Activated CD4-positive, alpha-beta T cell treated with anti-CD3 and anti-CD28 coated beads for 36 hours (primary cell): ENCODE data around the gene C14orf93. TPM values are rescaled to one million over a fixed set of nuclear protein-coding genes. Genes with fewer than 3 reads are reported as not detected.
A peak's percentile ranks its signal among the peaks of the same experiment; 100 is the strongest.

ENCODE experiments used
- ATAC-seq: fragments of 200-7000 bp; cut with Tn5 transposase; one replicate; pipeline ENCODE4 v1.10.0; 2021; ENCODE audit warnings: mild to moderate bottlenecking, moderate library complexity
- CTCF ChIA-PET: fragments of 350-600 bp; sonication (Branson Sonifier 250); formaldehyde crosslinking; loops from one replicate; lab custom pipeline; 2021; ENCODE audit warnings: antibody characterized with exemption; lab: Charles Lee
- POLR2A ChIA-PET: fragments of 350-600 bp; sonication (Branson Sonifier 250); formaldehyde crosslinking; loops from one replicate; lab custom pipeline; 2021; ENCODE audit warnings: antibody characterized with exemption, inconsistent platforms; lab: Charles Lee
- DNase-seq: peaks from one replicate; pipeline ENCODE4 v3.0.0-alpha.2; 2020
- H3K27ac Mint-ChIP-seq: one replicate; pipeline ENCODE4 v1.8.0; 2021; ENCODE audit warnings: mixed read lengths
- H3K27me3 Mint-ChIP-seq: one replicate; pipeline ENCODE4 v1.8.0; 2021; ENCODE audit warnings: mixed read lengths
- H3K36me3 Mint-ChIP-seq: one replicate; pipeline ENCODE4 v1.8.0; 2021; ENCODE audit warnings: low read depth, mixed read lengths
- H3K4me1 Mint-ChIP-seq: one replicate; pipeline ENCODE4 v1.8.0; 2021; ENCODE audit warnings: mixed read lengths
- H3K4me3 Mint-ChIP-seq: one replicate; pipeline ENCODE4 v1.8.0; 2021; ENCODE audit warnings: mild to moderate bottlenecking, moderate library complexity, mixed read lengths
- H3K9me3 Mint-ChIP-seq: one replicate; pipeline ENCODE4 v1.8.0; 2021; ENCODE audit warnings: low read depth, mixed read lengths
- intact Hi-C, 2 experiments: fragments of 100-400 bp; cut with DNase I in 1 of 2; cut with micrococcal nuclease in 1 of 2; formaldehyde crosslinking; loops; one replicate each; pipeline versions ENCODE4 v1.14.2 to v1.15.1; 2022 to 2024; cut with DNase I, micrococcal nuclease
- total RNA-seq, 2 experiments: library from RNA; stranded (reverse); gene quantifications; one replicate each; pipeline ENCODE4 v1.2.3, GENCODE V29; 2021

The C14orf93 gene
- total RNA-seq, 2 experiments from 2014 or later, result 10.7 to 11.5 TPM

DNA sequence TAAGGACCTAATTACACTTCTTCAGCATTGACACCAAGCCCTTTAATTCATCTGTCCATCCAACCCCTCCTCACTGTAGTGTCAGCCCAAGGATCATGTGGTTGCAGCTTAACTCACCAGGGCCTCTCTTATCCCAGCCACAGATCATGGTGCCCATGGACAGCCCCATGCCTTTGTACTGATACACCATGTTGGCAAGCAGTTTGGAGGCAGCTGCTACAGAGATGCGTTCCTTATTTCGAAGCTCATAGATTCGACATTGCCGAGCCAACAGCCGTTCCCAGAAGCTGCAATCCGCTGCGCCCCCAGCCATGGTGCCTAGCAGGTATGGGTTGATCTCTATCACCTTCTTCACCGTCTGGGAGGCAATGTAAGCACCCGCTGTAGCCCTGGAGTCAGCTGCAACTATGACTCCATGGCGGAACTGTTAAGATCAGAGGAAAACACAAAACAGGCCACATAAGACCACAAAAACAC is 23.3 kb upstream of the C14orf93 start:
- H3K27me3 Mint-ChIP-seq, result no peaks in the 10 kb centered on the region
- peak overlapping the region; percentile 97 for H3K4me3 Mint-ChIP-seq
- peaks cover 2% of the 10 kb centered on the region for H3K9me3 Mint-ChIP-seq
- intact Hi-C loops, result loop anchor here in 1 of 2 experiments (10.0 kb wide), 2 partner anchors 448 to 1112 kb away; partner anchors contain the start of genes DAD1, EMC9, PSME2 and RNF31
- CTCF ChIA-PET, result interaction anchor here (0.7 to 4.3 kb wide), 12 partner anchors 16 to 115 kb away, joined by 3 to 20 read pairs (median 5); partner anchors contain the start of genes CDH24, PRMT5 and RBM23
- peaks cover 47% of the 10 kb centered on the region for H3K4me1 Mint-ChIP-seq
- H3K36me3 Mint-ChIP-seq, result peaks cover 48% of the 10 kb centered on the region
- POLR2A ChIA-PET, result no interaction called here
- ATAC-seq (no peak), DNase-seq (peak; percentile 17)
- H3K27ac Mint-ChIP-seq, result peak overlapping the region; percentile 97

DNA sequence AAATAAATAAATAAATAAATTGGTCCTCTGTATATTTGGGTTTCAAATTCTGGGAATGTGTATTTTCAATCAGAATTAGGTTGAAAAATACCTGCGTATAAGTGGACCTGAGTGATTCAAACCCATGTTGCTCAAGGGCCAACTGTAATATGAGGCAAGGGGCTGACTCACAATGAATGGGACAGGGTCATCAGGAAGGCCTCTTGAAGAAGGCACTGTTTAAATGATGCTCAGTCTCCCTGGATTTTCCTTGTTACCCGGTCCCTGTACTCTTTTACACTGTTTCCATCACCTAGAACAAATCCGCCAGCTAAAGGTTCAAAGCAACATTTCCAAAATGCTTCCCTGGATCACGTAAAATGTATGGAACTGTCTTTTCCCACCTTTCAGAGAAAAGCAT is 21.0 kb upstream of the C14orf93 start:
- H3K4me3 Mint-ChIP-seq, result no peak overlapping the region
- DNase-seq, result no peak
- peak overlapping the region; percentile 19 for H3K27ac Mint-ChIP-seq
- H3K27me3 Mint-ChIP-seq, result no peaks in the 10 kb centered on the region
- peaks cover 61% of the 10 kb centered on the region for H3K36me3 Mint-ChIP-seq
- POLR2A ChIA-PET, result interaction anchor here (0.6 kb wide), 1 partner anchor 61 kb away, joined by 3 read pairs; no protein-coding TSS in a partner anchor
- peaks cover 56% of the 10 kb centered on the region for H3K4me1 Mint-ChIP-seq
- H3K9me3 Mint-ChIP-seq, result peaks cover 2% of the 10 kb centered on the region
- CTCF ChIA-PET, result interaction anchor here (0.6 to 4.3 kb wide), 8 partner anchors 9 to 80 kb away, joined by 3 to 20 read pairs (median 4); no protein-coding TSS in a partner anchor
- no peak for ATAC-seq
- intact Hi-C loops, result loop anchor here in 1 of 2 experiments (10.0 kb wide), 2 partner anchors 446 to 1114 kb away; partner anchors contain the start of genes DAD1, EMC9, PSME2 and RNF31

DNA sequence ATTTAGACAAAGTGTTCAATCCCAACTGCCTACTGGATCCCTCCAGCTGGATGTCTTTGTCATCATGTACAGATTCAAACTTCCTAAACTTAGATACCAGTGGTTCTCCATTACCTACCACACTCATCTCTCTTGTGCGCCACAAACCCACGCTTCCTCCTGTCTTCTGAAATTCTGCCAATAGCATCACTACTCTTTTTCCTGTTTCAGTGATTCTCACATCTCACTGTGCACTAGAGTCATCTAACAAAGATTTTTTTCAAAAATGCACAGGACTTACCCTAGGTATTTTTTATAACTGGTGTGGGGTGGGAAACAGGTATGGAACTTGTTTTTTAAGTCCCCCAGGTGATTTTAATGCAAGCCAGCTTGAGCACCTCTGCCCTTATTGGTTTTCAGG is 18.9 kb upstream of the C14orf93 start:
- ChIA-PET CTCF (interaction anchor here (0.7 to 2.7 kb wide), 10 partner anchors 10 to 70 kb away, joined by 3 to 16 read pairs (median 3); partner anchors contain the start of gene C14orf119), POLR2A (interaction anchor here (2.4 kb wide), 1 partner anchor 22 kb away, joined by 8 read pairs; no protein-coding TSS in a partner anchor)
- peaks cover 73% of the 10 kb centered on the region for H3K36me3 Mint-ChIP-seq
- H3K4me3 Mint-ChIP-seq, result peak overlapping the region; percentile 32
- H3K4me1 Mint-ChIP-seq, result peaks cover 61% of the 10 kb centered on the region
- peak; percentile 65 for DNase-seq
- peak; percentile 60 for ATAC-seq
- H3K9me3 Mint-ChIP-seq, result no peaks in the 10 kb centered on the region
- intact Hi-C loops, result no loop called here
- H3K27ac Mint-ChIP-seq, result peak overlapping the region; percentile 85
- no peaks in the 10 kb centered on the region for H3K27me3 Mint-ChIP-seq

DNA sequence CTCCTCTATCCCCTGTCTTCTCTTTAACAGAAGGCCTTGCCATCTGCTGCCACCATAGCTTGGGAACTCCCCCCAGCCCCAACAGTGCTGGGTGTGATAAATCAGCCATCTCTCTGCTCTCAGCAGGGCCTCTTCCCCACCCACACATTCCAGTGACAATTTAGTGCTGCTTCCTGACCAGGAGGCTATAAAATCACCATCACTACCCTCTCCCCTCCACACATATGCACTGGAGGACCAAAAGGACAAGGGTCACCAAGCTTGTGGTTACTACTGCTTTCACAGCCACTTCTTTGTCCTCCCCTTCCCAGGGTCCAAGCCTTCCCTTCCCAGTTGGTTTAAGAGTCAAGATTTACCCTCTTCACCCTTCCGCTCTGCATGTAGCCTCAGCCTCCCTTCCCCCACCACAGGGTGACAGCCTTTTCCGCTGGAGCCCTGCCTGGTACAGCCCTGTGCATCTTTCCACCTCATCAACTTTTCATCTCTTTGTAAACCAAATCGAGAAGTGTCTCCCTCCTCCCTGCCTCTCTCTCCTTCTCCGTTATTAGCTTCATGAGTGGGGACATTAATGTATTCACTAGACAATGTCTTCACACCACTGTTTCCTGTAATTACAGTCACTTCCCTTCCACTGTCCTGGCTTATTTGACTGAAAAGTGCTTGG is 15.3 kb upstream of the C14orf93 start:
- Mint-ChIP-seq H3K4me3 (peak overlapping the region; percentile 37), H3K27ac (peak overlapping the region; percentile 90), H3K27me3 (no peaks in the 10 kb centered on the region), H3K36me3 (peaks cover 57% of the 10 kb centered on the region), H3K9me3 (no peaks in the 10 kb centered on the region), H3K4me1 (peaks cover 72% of the 10 kb centered on the region)
- ChIA-PET CTCF (interaction anchor here (0.6 to 6.5 kb wide), 10 partner anchors 10 to 95 kb away, joined by 3 to 44 read pairs (median 9); partner anchors contain the start of genes CDH24 and PRMT5), POLR2A (interaction anchor here (0.6 to 2.0 kb wide), 2 partner anchors 13 to 18 kb away, joined by 3 to 6 read pairs; no protein-coding TSS in a partner anchor)
- peak; percentile 58 for ATAC-seq
- intact Hi-C loops, result no loop called here
- peak; percentile 70 for DNase-seq

DNA sequence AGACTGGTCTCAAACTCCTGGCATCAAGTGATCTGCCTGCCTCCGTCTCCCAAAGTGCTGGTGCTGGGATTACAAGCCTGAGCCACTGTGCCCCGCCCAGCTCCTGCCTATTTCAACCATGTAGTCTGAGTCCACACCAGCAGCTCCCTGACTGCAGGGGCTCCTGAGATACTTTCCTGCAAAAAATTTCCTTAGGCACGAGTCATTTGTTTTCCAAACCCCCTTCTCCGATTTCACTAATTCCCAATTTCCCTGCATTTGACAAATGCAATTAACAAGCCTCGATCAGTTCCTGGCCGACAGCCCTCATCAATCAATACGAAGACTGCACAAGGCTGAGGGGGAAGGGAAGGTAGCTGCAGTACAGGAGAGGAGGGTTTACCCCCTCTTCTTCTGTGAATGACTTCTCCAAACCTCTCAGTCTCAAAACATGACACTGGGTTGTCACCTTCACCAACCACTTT is 14.7 kb upstream of the C14orf93 start:
- Mint-ChIP-seq H3K4me3 (peak overlapping the region; percentile 37), H3K27ac (peak overlapping the region; percentile 90), H3K4me1 (peaks cover 74% of the 10 kb centered on the region), H3K36me3 (peaks cover 57% of the 10 kb centered on the region), H3K27me3 (no peaks in the 10 kb centered on the region), H3K9me3 (no peaks in the 10 kb centered on the region)
- ChIA-PET POLR2A (interaction anchor here (0.6 to 2.0 kb wide), 2 partner anchors 13 to 18 kb away, joined by 3 to 6 read pairs; no protein-coding TSS in a partner anchor), CTCF (interaction anchor here (0.6 to 6.5 kb wide), 12 partner anchors 9 to 95 kb away, joined by 3 to 44 read pairs (median 9); partner anchors contain the start of genes AJUBA, CDH24 and PRMT5)
- intact Hi-C loops, result no loop called here
- ATAC-seq (peak; percentile 67), DNase-seq (no peak)

DNA sequence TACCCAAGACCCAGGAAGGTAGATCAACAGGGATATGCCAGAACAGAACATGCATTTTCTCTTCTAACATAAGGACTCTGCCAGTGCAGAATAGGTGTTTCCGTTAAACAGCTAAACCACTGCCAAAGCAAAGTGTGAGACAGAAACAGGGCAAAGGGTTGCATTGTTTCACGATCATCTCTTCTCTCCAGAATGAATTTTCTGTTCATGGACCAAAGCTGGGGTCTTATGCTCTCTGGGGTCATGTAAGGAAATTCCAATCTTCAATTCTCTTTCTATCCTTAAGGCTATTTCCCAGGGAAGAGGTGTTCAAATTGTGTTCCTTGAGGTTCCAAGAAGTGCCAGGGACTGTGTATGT is 13.8 kb upstream of the C14orf93 start:
- no peak overlapping the region for H3K4me3 Mint-ChIP-seq
- ATAC-seq, result no peak
- peak overlapping the region; percentile 55 for H3K27ac Mint-ChIP-seq
- no peaks in the 10 kb centered on the region for H3K27me3 Mint-ChIP-seq
- CTCF ChIA-PET, result interaction anchor here (0.6 to 6.5 kb wide), 14 partner anchors 8 to 94 kb away, joined by 3 to 44 read pairs (median 9); partner anchors contain the start of genes AJUBA, CDH24 and PRMT5
- intact Hi-C loops, result no loop called here
- H3K9me3 Mint-ChIP-seq, result no peaks in the 10 kb centered on the region
- H3K36me3 Mint-ChIP-seq, result peaks cover 49% of the 10 kb centered on the region
- POLR2A ChIA-PET, result interaction anchor here (0.6 to 2.0 kb wide), 2 partner anchors 17 to 45 kb away, joined by 4 to 6 read pairs; no protein-coding TSS in a partner anchor
- peaks cover 66% of the 10 kb centered on the region for H3K4me1 Mint-ChIP-seq
- DNase-seq, result no peak

DNA sequence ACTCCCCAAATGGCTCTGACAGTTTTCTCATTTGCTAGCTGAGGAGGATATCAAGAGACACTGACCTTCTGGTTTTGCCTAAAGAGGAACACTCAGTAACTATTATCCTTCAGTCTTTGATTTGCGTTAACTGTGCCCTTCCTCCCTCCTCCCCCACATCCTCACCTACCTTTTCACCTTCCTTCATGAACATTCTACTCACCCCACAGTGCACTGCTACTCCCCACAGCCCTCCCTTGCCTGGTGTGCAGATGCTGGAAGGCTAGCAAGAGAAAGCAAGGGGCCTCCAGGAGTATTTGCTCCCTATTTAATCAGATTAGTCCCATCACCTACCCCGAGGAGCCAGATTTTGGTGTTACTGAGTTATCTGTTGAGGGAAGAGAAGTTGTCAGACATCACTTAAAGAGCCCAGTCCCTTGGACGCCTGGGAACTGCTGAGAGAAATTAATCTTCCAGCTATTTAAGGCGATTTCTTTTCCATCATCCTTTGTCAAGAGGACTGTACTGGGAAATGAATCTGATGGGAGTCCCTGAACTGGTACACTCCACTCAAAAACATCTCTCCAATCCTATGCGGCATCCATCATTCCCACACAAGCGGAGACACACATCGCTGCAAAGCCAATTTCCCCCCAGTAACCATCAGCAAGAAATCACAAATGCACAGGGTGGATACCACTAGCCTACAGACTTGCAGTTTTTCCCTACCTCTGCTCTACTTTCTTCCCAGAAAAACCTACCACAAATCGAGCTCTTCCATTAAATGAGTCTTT is 13.3 kb upstream of the C14orf93 start:
- peak overlapping the region; percentile 31 for H3K4me3 Mint-ChIP-seq
- H3K9me3 Mint-ChIP-seq, result no peaks in the 10 kb centered on the region
- DNase-seq (no peak), ATAC-seq (no peak)
- POLR2A ChIA-PET, result interaction anchor here (0.6 to 2.0 kb wide), 2 partner anchors 16 to 45 kb away, joined by 4 to 6 read pairs; no protein-coding TSS in a partner anchor
- intact Hi-C loops, result no loop called here
- peaks cover 46% of the 10 kb centered on the region for H3K36me3 Mint-ChIP-seq
- H3K4me1 Mint-ChIP-seq, result peaks cover 63% of the 10 kb centered on the region
- CTCF ChIA-PET, result interaction anchor here (0.6 to 6.5 kb wide), 11 partner anchors 11 to 93 kb away, joined by 3 to 44 read pairs (median 11); partner anchors contain the start of genes AJUBA, CDH24, PRMT5 and PSMB5
- H3K27ac Mint-ChIP-seq, result peak overlapping the region; percentile 61
- no peaks in the 10 kb centered on the region for H3K27me3 Mint-ChIP-seq

DNA sequence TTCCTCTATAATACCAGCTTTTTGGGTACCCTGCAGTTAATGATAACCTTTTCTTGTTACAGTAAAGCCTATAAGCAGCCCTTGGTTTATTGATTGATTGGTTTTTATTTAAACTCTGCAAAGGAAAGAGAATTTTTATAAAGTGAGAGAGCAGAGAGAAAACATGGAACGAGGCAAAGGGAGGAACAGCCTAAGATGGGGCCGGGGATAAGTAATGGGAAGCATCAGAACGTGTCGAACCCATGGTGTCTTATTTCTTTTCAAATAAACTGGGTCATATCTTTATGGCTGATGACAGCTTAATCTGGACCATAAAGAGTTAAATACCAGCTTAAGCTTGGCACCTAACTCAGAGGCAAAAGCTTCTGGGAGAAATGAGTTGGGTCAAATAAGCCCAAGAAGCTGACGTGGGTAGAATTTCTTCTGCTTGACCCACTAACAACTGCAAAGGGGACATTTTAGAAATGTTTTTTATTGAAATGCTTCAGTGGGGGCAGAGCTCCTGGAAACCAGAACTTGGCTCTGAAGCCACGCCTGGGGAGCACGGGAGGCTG is 12.0 kb upstream of the C14orf93 start:
- ChIA-PET POLR2A (interaction anchor here (0.7 to 1.2 kb wide), 2 partner anchors 16 to 135 kb away, joined by 3 to 4 read pairs; no protein-coding TSS in a partner anchor), CTCF (interaction anchor here (0.6 to 6.5 kb wide), 12 partner anchors 9 to 169 kb away, joined by 3 to 44 read pairs (median 4); partner anchors contain the start of genes CDH24 and PRMT5)
- Mint-ChIP-seq H3K27me3 (no peaks in the 10 kb centered on the region), H3K36me3 (peaks cover 38% of the 10 kb centered on the region), H3K4me1 (peaks cover 58% of the 10 kb centered on the region), H3K27ac (peak overlapping the region; percentile 90), H3K4me3 (peak overlapping the region; percentile 50), H3K9me3 (no peaks in the 10 kb centered on the region)
- intact Hi-C loops, result no loop called here
- DNase-seq (no peak), ATAC-seq (no peak)

DNA sequence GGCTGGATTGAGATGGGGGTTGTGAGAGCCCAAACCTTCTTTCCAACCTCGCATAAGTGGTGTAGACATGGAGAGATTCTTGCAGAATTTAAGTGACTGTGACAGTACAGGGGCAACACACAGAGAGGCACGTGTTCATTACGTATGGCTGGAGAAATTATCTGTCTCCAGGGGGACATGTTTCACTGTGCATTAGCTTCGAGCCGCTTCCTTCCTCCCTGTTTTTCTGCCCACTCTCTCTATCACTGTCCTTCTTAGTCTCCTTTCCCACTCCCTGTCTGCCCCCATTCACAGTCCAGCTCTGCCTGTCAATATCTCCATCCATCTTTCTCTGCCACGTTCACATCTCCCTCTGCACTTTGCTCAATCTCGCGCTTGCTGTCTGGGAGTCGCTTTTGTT is 11.5 kb upstream of the C14orf93 start:
- POLR2A ChIA-PET, result interaction anchor here (1.2 kb wide), 1 partner anchor 15 kb away, joined by 4 read pairs; no protein-coding TSS in a partner anchor
- Mint-ChIP-seq H3K9me3 (no peaks in the 10 kb centered on the region), H3K4me3 (peak overlapping the region; percentile 50), H3K4me1 (peaks cover 58% of the 10 kb centered on the region), H3K36me3 (peaks cover 38% of the 10 kb centered on the region), H3K27ac (peak overlapping the region; percentile 90), H3K27me3 (no peaks in the 10 kb centered on the region)
- intact Hi-C loops, result no loop called here
- no peak for ATAC-seq
- CTCF ChIA-PET, result interaction anchor here (0.6 to 6.5 kb wide), 17 partner anchors 9 to 169 kb away, joined by 3 to 44 read pairs (median 4); partner anchors contain the start of genes CDH24 and PRMT5
- no peak for DNase-seq
